ENCODE data around the gene OXSM.

OXSM gene

DNA sequence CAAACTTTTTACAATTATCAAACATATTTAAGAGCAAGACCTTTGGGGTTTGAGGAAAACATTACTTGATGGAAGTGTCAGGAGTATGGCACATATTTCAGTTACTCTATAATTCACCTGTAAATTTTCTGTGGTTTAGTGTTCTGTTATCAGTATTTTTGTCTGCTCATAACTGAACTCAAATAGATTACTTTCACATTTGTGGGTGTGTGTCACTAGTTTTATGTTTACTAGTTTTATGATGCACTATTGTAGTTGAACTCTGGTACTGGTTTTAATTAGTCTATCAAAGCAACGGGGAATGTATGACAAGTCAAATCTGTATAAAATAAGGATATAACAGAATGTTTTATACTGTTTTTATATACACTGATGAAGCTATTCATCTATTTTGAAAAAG lies 27.2 kb downstream of the OXSM start:
- no peak for TF ChIP-seq SNAI2 (CRISPR knock-in tag; IDR thresholded peaks at IDR 0.05)
- TF ChIP-seq TCF4 (CRISPR knock-in tag; IDR thresholded peaks at IDR 0.05; ENCODE audit: borderline replicate concordance), result no peak
- no peak for TF ChIP-seq ZNF565 (CRISPR knock-in tag; conservative IDR thresholded peaks at IDR 0.05; ENCODE audit: low read depth)
- no peak for TF ChIP-seq PATZ1 (CRISPR knock-in tag; IDR thresholded peaks at IDR 0.05; ENCODE audit: borderline replicate concordance)
- TF ChIP-seq BACH2 (CRISPR knock-in tag; IDR thresholded peaks at IDR 0.05; ENCODE audit: borderline replicate concordance), result no peak
- TF ChIP-seq PPARA (CRISPR knock-in tag; IDR thresholded peaks at IDR 0.05; ENCODE audit: borderline replicate concordance), result no peak
- TF ChIP-seq ZC3H10 (CRISPR knock-in tag; IDR thresholded peaks at IDR 0.05), result no peak
- TF ChIP-seq GLIS3 (CRISPR knock-in tag; IDR thresholded peaks at IDR 0.05), result no peak
- TF ChIP-seq ZFP30 (CRISPR knock-in tag; IDR thresholded peaks at IDR 0.05), result no peak
- no peak for TF ChIP-seq CSDC2 (CRISPR knock-in tag; IDR thresholded peaks at IDR 0.05)
- TF ChIP-seq ESRRG (CRISPR knock-in tag; IDR thresholded peaks at IDR 0.05), result no peak
- TF ChIP-seq TSHZ2 (CRISPR knock-in tag; IDR thresholded peaks at IDR 0.05), result no peak
- no peak for TF ChIP-seq ZFP3 (CRISPR knock-in tag; IDR thresholded peaks at IDR 0.05)
- TF ChIP-seq, protein P1, sequence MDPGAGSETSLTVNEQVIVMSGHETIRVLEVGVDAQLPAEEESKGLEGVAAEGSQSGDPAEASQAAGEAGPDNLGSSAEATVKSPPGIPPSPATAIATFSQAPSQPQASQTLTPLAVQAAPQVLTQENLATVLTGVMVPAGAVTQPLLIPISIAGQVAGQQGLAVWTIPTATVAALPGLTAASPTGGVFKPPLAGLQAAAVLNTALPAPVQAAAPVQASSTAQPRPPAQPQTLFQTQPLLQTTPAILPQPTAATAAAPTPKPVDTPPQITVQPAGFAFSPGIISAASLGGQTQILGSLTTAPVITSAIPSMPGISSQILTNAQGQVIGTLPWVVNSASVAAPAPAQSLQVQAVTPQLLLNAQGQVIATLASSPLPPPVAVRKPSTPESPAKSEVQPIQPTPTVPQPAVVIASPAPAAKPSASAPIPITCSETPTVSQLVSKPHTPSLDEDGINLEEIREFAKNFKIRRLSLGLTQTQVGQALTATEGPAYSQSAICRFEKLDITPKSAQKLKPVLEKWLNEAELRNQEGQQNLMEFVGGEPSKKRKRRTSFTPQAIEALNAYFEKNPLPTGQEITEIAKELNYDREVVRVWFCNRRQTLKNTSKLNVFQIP (CRISPR knock-in tag; IDR thresholded peaks at IDR 0.05; ENCODE audit: borderline replicate concordance, low read depth), result no peak
- ATAC-seq, result no peak

DNA sequence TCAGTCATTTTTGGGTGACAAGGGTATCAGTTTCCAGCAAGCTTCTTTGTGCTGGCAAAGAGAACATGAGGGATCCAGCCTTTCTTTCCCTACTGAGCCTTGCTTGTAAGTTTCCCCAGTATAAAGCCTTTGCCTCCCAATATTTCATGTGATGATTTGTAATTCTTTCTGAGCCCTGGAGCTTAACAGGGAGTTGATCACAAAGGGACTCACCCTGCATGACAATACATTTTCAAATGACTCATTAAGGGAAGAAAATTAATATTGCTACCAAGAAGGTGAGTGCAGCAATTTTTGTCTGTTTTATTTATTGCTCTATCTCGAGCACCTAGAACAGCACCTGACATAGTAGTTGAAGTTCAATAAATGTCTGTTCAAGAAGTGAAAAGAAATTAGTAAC lies 27.7 kb downstream of the OXSM start:
- no peak for ATAC-seq
- no peak for TF ChIP-seq ZC3H10 (CRISPR knock-in tag; IDR thresholded peaks at IDR 0.05)
- TF ChIP-seq CSRNP3 (CRISPR knock-in tag; IDR thresholded peaks at IDR 0.05), result no peak
- no peak for TF ChIP-seq TSHZ2 (CRISPR knock-in tag; IDR thresholded peaks at IDR 0.05)

GRCh38 chr3:25818335-25818734 lies 28.4 kb downstream of the OXSM start:
- ATAC-seq, result no peak
- TF ChIP-seq TOX (CRISPR knock-in tag; IDR thresholded peaks at IDR 0.05; ENCODE audit: borderline replicate concordance) (no peak), ZFP3 (CRISPR knock-in tag; IDR thresholded peaks at IDR 0.05) (no peak), SNAI2 (CRISPR knock-in tag; IDR thresholded peaks at IDR 0.05) (no peak), GLIS3 (CRISPR knock-in tag; IDR thresholded peaks at IDR 0.05) (no peak), ZFP30 (CRISPR knock-in tag; IDR thresholded peaks at IDR 0.05) (no peak), OSR1 (CRISPR knock-in tag; IDR thresholded peaks at IDR 0.05) (no peak), PPARA (CRISPR knock-in tag; IDR thresholded peaks at IDR 0.05; ENCODE audit: borderline replicate concordance) (no peak)

DNA sequence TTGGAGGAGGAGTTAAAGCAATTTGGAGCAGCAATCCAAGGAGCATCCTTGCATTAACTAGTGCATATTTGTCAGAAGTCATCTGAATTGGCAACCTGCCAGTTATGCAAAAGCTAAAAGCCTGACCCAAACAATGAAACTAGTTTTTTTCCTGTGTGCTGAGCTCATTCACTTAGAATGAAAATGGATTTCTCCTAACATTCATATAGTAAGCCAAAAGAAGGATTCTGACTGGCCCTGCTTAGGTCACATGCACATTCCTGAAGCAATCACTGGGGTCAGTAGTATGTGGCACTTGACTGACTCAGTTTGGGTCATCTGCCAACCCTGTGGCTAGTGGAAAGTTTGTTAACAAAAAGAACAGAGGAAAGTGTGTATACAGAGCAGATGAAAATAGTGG lies 30.5 kb downstream of the OXSM start:
- ATAC-seq, result peak; percentile 97
- TF ChIP-seq SNAI2 (CRISPR knock-in tag; IDR thresholded peaks at IDR 0.05) (no peak), ZFP3 (CRISPR knock-in tag; IDR thresholded peaks at IDR 0.05) (0 out of 2 replicates have a peak, but pooled peaks have one; percentile 25), GLIS3 (CRISPR knock-in tag; IDR thresholded peaks at IDR 0.05) (no peak), PATZ1 (CRISPR knock-in tag; IDR thresholded peaks at IDR 0.05; ENCODE audit: borderline replicate concordance) (no peak), ESRRG (CRISPR knock-in tag; IDR thresholded peaks at IDR 0.05) (no peak), ZNF565 (CRISPR knock-in tag; conservative IDR thresholded peaks at IDR 0.05; ENCODE audit: low read depth) (no peak), ISL1 (CRISPR knock-in tag; IDR thresholded peaks at IDR 0.05) (peak; percentile 64)

Measured in SK-N-SH treated with all-trans-retinoic acid at 6 μM for 48 hours (cell line).